ENCODE measurements around the gene ZNF527. TPM values are rescaled to one million over a fixed set of nuclear protein-coding genes. Genes with fewer than 3 reads are reported as not detected.
A peak's percentile ranks its signal among the peaks of the same experiment; 100 is the strongest.
"Not testable (repeated sequence)": the region's sequence is repeated elsewhere in the genome, so short reads cannot be mapped to it uniquely, and the experiment has no call there.

The ZNF527 gene
- total RNA-seq, 2 donors from 2014 or later, result 3.8 to 20.9 TPM

DNA sequence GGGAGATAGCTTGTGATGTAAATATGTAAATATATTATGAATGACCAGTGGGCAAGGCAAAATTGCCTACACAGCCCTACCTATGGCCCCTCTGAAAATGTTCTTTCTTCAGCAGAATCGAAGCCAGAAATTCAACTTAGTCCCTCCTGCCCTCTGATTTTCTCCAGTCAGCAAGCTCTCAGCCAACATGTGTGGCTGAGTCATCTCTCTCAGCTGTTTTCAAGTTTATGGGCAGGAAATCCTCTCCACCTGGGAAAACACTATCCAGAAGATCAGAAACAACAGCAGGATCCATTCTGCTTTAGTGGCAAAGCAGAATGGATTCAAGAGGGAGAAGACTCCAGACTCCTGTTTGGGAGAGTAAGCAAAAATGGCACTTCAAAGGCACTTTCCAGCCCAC, 8.9 kb upstream of the ZNF527 start:
- H3K9me3 ChIP-seq, result peaks cover 18% of the 10 kb centered on the region
- no peaks in the 10 kb centered on the region for H3K4me1 ChIP-seq (ENCODE audit: control insufficient read depth in 1 of 2, low read depth in 2 of 2)
- no peak overlapping the region for H3K27ac ChIP-seq
- no peak for ATAC-seq (ENCODE audit: insufficient number of reproducible peaks, low FRiP score, low read depth)
- TF ChIP-seq, protein P1, sequence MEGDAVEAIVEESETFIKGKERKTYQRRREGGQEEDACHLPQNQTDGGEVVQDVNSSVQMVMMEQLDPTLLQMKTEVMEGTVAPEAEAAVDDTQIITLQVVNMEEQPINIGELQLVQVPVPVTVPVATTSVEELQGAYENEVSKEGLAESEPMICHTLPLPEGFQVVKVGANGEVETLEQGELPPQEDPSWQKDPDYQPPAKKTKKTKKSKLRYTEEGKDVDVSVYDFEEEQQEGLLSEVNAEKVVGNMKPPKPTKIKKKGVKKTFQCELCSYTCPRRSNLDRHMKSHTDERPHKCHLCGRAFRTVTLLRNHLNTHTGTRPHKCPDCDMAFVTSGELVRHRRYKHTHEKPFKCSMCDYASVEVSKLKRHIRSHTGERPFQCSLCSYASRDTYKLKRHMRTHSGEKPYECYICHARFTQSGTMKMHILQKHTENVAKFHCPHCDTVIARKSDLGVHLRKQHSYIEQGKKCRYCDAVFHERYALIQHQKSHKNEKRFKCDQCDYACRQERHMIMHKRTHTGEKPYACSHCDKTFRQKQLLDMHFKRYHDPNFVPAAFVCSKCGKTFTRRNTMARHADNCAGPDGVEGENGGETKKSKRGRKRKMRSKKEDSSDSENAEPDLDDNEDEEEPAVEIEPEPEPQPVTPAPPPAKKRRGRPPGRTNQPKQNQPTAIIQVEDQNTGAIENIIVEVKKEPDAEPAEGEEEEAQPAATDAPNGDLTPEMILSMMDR (IDR thresholded peaks at IDR 0.05), result no peak
- no peaks in the 10 kb centered on the region for H3K27me3 ChIP-seq (replicated peaks; ENCODE audit: insufficient read depth)
- DNase-seq (ENCODE audit: low spot score), result no peak
- H3K36me3 ChIP-seq, result peaks cover 35% of the 10 kb centered on the region
- no peak overlapping the region for H3K4me3 ChIP-seq

DNA sequence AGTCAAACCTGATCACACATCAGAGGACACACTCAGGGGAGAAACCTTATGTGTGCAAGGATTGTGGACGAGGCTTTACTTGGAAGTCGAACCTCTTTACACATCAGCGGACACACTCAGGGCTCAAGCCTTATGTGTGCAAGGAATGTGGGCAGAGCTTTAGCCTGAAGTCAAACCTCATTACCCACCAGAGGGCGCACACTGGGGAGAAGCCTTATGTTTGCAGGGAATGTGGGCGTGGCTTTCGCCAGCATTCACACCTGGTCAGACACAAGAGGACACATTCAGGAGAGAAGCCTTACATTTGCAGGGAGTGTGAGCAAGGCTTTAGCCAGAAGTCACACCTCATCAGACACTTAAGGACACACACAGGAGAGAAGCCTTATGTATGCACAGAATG, 8.2 kb upstream of the ZNF527 start:
- Histone ChIP-seq H3K9me3 (peaks cover 18% of the 10 kb centered on the region), H3K27ac (no peak overlapping the region), H3K36me3 (peaks cover 35% of the 10 kb centered on the region), H3K27me3 (replicated peaks; ENCODE audit: insufficient read depth) (no peaks in the 10 kb centered on the region), H3K4me3 (no peak overlapping the region), H3K4me1 (ENCODE audit: control insufficient read depth in 1 of 2, low read depth in 2 of 2) (no peaks in the 10 kb centered on the region)
- TF ChIP-seq, protein P1 (IDR thresholded peaks at IDR 0.05), result no peak
- ATAC-seq (ENCODE audit: insufficient number of reproducible peaks, low FRiP score, low read depth) (no peak), DNase-seq (ENCODE audit: low spot score) (no peak)

DNA sequence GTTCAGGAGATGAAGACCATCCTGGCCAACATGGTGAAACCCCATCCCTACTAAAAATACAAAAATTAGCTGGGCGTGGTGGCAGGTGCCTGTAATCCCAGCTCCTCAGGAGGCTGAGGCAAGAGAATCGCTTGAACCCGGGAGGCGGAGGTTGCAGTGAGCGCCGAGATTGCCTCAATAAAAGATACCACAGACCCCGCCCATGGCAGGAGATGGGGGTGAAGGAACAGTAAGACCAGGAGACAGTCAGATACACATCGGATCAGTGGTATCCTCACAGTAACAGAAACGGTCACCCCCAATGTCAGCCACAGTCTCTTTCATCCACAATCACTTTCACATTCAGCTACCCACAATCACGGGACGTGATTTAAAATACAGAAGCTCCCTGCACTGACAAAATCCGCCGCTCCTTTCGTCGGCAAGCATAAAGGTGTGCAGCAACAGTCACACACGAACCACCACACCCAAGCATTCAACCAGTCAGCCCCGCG, 466 bp upstream of the ZNF527 start:
- not testable (repeated sequence) for ATAC-seq (ENCODE audit: insufficient number of reproducible peaks, low FRiP score, low read depth)

DNA sequence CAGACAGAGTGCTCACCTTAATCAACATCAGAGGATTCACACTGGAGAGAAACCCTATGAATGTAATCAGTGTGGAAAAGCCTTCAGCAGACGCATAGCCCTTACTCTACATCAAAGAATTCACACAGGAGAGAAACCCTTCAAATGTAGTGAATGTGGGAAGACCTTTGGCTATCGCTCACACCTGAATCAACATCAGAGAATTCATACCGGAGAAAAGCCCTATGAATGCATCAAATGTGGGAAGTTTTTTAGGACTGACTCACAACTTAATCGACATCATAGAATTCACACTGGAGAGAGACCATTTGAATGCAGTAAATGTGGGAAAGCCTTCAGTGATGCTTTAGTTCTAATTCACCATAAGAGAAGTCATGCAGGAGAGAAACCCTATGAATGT, 18.3 kb downstream of the ZNF527 start:
- no peak for DNase-seq (ENCODE audit: low spot score)
- Histone ChIP-seq H3K4me3 (no peak overlapping the region), H3K27ac (no peak overlapping the region), H3K27me3 (replicated peaks; ENCODE audit: insufficient read depth) (no peaks in the 10 kb centered on the region), H3K9me3 (peaks cover 93% of the 10 kb centered on the region), H3K36me3 (peaks cover 58% of the 10 kb centered on the region), H3K4me1 (ENCODE audit: control insufficient read depth in 1 of 2, low read depth in 2 of 2) (no peaks in the 10 kb centered on the region)
- no peak for ATAC-seq (ENCODE audit: insufficient number of reproducible peaks, low FRiP score, low read depth)
- TF ChIP-seq, protein P1 (IDR thresholded peaks at IDR 0.05), result no peak

More for the DNA sequence above, 466 bp upstream of the ZNF527 start:
- peaks cover 13% of the 10 kb centered on the region for H3K36me3 ChIP-seq
- H3K9me3 ChIP-seq, result peaks cover 15% of the 10 kb centered on the region
- not testable (repeated sequence) for H3K27me3 ChIP-seq (replicated peaks; ENCODE audit: insufficient read depth); DNase-seq (ENCODE audit: low spot score)
- peaks cover 3 to 13% of the 10 kb centered on the region in 2 donors for H3K4me1 ChIP-seq (ENCODE audit: control insufficient read depth in 1 of 2, low read depth in 2 of 2)
- peak overlapping the region; percentile 36 to 76 for H3K27ac ChIP-seq
- H3K4me3 ChIP-seq, result peak overlapping the region; percentile 85

DNA sequence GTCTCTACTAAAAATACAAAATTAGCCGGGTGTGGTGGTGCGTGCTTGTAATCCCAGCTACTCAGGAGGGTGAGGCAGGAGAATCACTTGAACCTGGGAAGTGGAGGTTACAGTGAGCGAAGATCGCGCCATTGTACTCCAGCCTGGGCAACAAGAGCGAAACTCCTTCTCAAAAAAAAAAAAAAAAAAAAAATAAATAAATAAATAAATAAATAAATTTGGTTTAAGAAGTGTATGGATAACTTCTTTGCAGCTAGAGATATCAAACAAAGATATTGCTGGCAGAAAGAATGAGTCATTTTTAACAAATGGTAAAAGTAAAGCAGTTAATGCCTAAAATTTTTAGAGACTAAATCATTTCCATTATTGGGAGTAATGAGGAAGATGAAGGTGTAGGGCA, 20.5 kb downstream of the ZNF527 start:
- DNase-seq (ENCODE audit: low spot score); ATAC-seq (ENCODE audit: insufficient number of reproducible peaks, low FRiP score, low read depth); H3K4me1 ChIP-seq (ENCODE audit: control insufficient read depth in 1 of 2, low read depth in 2 of 2); H3K27me3 ChIP-seq (replicated peaks; ENCODE audit: insufficient read depth); H3K4me3 ChIP-seq; H3K27ac ChIP-seq: not testable (repeated sequence)
- Histone ChIP-seq H3K9me3 (peaks cover 92% of the 10 kb centered on the region), H3K36me3 (peaks cover 37% of the 10 kb centered on the region)

DNA sequence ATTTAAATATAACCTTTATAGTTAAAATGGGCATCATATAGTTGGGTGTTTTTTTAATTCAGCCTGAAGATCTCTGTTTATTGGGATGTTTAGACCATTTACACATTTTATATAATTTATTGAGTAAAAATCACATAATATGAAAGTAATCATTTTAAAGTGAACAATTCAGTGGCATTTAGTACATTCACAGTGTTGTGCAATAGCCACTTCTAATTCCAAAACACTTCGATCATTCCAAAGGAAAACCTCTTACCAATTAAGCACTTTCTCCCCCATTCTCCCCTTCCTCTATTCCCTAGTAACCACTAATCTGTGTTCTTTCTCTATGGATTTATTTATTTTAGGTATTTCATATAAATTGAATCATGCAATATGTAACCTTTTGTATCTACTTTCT, 30.2 kb downstream of the ZNF527 start:
- TF ChIP-seq, protein P1 (IDR thresholded peaks at IDR 0.05), result no peak
- Histone ChIP-seq H3K27me3 (replicated peaks; ENCODE audit: insufficient read depth) (no peaks in the 10 kb centered on the region), H3K4me1 (ENCODE audit: control insufficient read depth in 1 of 2, low read depth in 2 of 2) (no peaks in the 10 kb centered on the region), H3K36me3 (no peaks in the 10 kb centered on the region), H3K4me3 (no peak overlapping the region), H3K9me3 (peaks cover 71% of the 10 kb centered on the region), H3K27ac (no peak overlapping the region)
- ATAC-seq (ENCODE audit: insufficient number of reproducible peaks, low FRiP score, low read depth) (no peak), DNase-seq (ENCODE audit: low spot score) (no peak)

All from thoracic aorta (tissue), 2 donors.